ENCODE measurements around the gene RAB3IL1.
"Not testable (repeated sequence)": the region's sequence is repeated elsewhere in the genome, so short reads cannot be mapped to it uniquely, and the experiment has no call there.

Gene RAB3IL1

DNA sequence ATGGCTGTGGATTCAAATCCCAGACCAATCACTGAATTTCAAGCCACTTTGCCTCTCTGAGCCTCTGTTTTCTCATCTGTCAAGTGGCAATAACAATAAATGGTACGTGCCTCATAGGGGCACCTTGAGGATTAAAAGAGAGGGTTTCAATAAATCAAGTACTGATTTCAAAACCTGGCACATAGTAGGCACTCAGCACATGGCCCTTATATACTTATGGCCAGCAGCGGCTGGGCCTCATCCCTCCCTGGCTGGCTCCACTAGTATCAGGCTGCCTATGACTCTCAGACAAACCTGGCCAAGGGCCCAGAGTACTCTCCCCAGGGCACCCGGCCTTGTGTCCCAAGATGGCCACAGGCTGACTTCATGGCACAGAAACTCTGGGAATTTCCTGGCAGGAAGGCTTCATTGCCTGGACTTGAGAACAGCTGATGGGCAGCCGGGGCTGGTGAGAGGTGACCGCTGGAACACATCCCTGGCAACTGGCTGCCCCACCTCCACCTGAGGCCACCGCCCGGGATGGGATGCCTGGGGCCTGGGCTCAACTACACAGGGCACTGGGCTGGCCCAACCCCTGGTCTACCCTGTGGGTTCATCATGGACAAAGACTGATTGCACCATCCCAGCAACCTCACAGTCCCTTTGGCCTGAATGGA, 29.4 kb downstream of the RAB3IL1 start:
- no peak for DNase-seq (ENCODE audit: low read depth in 1 of 2, low spot score in 1 of 2)

GRCh38 chr11:61886643-61887042, 30.7 kb downstream of the RAB3IL1 start:
- no peak for DNase-seq (ENCODE audit: low read depth in 1 of 2, low spot score in 1 of 2)

- DNase-seq (ENCODE audit: low read depth in 1 of 2, low spot score in 1 of 2) = no peak
These were observed 31.4 kb downstream of the RAB3IL1 start for GRCh38 chr11:61885784-61886580.

- no peak for DNase-seq (ENCODE audit: low read depth in 1 of 2, low spot score in 1 of 2)
These were observed 32.1 kb downstream of the RAB3IL1 start for GRCh38 chr11:61885166-61885778.

GRCh38 chr11:61883947-61884346, 33.4 kb downstream of the RAB3IL1 start:
- DNase-seq (ENCODE audit: low read depth in 1 of 2, low spot score in 1 of 2) = no peak

- no peak for DNase-seq (ENCODE audit: low read depth in 1 of 2, low spot score in 1 of 2)
These were observed 34.0 kb downstream of the RAB3IL1 start for GRCh38 chr11:61883327-61883726.

GRCh38 chr11:61882879-61883278, 34.5 kb downstream of the RAB3IL1 start:
- DNase-seq (ENCODE audit: low read depth in 1 of 2, low spot score in 1 of 2) = no peak

DNA sequence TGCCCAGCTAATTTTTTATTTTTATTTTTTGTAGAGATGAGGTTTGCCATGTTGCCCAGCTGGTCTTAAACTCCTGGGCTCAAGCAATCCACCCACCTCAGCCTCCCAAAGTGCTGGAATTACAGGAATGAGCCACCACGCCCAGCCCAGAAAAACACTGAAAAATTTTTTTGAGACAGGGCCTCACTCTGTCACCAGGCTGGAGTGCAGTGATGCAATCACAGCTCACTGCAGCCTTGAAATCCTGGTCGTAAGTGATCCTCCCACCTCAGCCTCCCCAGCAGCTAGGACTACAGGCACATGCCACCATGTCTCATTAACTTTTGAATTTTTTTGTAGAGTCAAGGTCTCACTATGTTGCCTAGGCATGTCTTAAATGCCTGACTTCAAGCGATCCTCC, 35.1 kb downstream of the RAB3IL1 start:
- DNase-seq (ENCODE audit: low read depth in 1 of 2, low spot score in 1 of 2) = not testable (repeated sequence)

GRCh38 chr11:61881397-61881796, 36.0 kb downstream of the RAB3IL1 start:
- DNase-seq (ENCODE audit: low read depth in 1 of 2, low spot score in 1 of 2) = no peak

DNA sequence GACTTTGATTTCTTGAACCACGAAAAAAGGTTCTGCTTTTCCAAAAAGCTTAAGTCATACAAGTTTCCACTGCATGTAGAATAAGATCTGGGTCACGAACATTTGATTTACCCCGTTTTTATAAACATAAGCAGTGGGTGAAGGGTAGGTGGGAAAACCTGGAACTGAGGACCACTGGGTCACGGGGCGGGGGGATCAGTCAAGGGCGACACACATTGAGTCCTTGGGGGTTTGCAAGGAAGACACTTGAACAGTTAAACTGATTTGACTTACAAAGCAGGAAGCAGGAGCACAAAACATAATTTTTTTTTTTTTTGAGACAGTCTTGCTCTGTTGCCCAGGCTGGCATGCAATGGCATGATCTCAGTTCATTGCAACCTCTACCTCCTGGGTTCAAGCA, 36.9 kb downstream of the RAB3IL1 start:
- DNase-seq (ENCODE audit: low read depth in 1 of 2, low spot score in 1 of 2) = no peak

DNA sequence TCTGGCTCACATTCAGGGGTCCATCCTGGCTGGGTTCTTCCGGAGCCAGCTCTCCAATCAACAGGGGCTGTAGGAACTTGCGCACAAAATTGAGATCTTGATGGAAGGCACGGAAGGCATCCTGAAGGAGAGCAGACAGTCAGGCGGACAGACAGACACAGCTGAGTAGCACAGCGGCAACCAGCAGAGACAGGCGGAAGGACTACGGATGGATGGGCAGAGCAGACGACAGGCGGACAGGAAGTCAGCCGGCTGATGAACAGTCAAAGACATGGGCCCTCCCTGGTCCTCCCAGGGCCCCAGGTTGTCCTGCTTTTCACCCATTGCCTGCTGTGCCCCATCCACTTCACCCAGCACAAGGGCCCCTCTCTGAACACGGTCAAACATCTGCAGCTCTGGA, 37.3 kb downstream of the RAB3IL1 start:
- DNase-seq (ENCODE audit: low read depth in 1 of 2, low spot score in 1 of 2) = no peak

GRCh38 chr11:61879152-61879551, 38.2 kb downstream of the RAB3IL1 start:
- DNase-seq (ENCODE audit: low read depth in 1 of 2, low spot score in 1 of 2) = no peak

GRCh38 chr11:61875698-61876097, 41.7 kb downstream of the RAB3IL1 start:
- DNase-seq (ENCODE audit: low read depth in 1 of 2, low spot score in 1 of 2) = no peak

- no peak for DNase-seq (ENCODE audit: low read depth in 1 of 2, low spot score in 1 of 2)
These were observed 42.5 kb downstream of the RAB3IL1 start for GRCh38 chr11:61874853-61875252.

GRCh38 chr11:61874377-61874809, 43.0 kb downstream of the RAB3IL1 start:
- no peak for DNase-seq (ENCODE audit: low read depth in 1 of 2, low spot score in 1 of 2)

DNA sequence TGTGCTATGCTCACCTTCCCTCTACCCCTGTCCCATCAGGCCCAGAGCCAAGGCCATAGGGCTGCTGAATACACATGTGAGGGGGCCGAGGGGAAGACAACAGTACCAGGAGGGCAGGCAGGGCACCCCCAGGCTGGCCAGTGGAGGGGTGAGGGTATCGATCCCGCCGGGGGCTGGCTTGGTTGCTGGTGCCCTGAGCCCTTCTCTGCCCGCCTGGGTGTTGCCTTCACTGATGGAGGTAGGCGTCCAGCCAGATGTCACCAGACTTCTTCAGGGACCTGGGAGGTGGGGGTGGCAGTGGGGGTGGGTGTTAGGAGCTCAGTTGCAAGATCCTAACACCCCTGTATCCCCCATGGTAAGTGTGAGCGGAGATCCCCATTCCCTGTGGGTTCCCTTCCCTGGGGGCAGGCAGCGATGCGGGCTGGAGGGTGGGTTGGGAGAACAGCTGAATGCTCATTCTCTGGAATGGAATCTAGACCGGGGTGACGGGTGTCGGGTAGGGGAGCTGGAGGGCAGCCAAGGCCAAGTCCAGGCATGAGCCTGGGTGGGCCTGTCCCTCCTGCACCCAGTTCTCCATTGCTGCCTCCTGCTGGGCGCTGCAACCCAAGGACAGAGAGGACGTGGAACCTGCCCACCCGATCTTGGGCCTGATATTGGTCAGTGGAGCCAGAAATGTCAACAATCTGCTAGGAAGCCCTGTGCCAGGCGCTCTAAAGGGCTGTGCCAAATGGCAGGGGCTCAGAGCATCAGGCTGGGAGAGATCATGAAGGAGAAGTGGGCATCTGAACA, 43.6 kb downstream of the RAB3IL1 start:
- no peak for DNase-seq (ENCODE audit: low read depth in 1 of 2, low spot score in 1 of 2)

DNA sequence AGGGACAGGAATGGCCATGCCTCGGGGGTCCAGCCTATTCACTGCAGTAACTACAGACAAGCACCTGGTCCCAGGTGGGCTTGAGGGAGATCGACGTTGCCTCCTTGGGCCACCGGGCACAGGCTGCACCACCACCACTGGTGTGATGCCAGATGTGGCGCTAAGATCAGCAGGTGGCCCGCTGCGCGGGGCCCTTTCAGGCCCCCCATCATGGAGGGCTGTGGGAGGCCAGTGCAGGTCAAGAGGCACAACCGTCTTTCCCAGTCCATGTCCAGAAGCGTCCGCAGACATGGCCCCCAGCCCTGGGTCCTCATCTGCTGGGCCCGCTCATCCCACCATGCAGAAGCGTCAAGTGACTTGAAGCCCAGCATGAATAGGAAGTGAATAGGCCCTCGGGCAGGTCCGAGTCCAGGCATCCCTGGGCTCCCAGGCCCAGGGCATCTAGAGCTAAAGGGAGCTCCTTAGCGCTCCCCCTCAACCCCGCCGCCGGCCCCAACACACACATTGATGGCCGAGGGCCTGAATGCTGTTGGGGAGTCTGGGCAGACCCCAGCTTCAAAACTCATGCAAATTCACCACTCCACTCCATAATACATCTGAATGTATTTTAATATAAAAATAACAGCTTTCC, 44.3 kb downstream of the RAB3IL1 start:
- no peak for DNase-seq (ENCODE audit: low read depth in 1 of 2, low spot score in 1 of 2)

- DNase-seq (ENCODE audit: low read depth in 1 of 2, low spot score in 1 of 2) = peak in 1 of 2 donors; percentile 20
These were observed 46.2 kb downstream of the RAB3IL1 start for GRCh38 chr11:61871158-61871597.

GRCh38 chr11:61870541-61871031, 46.8 kb downstream of the RAB3IL1 start:
- DNase-seq (ENCODE audit: low read depth in 1 of 2, low spot score in 1 of 2) = no peak

DNA sequence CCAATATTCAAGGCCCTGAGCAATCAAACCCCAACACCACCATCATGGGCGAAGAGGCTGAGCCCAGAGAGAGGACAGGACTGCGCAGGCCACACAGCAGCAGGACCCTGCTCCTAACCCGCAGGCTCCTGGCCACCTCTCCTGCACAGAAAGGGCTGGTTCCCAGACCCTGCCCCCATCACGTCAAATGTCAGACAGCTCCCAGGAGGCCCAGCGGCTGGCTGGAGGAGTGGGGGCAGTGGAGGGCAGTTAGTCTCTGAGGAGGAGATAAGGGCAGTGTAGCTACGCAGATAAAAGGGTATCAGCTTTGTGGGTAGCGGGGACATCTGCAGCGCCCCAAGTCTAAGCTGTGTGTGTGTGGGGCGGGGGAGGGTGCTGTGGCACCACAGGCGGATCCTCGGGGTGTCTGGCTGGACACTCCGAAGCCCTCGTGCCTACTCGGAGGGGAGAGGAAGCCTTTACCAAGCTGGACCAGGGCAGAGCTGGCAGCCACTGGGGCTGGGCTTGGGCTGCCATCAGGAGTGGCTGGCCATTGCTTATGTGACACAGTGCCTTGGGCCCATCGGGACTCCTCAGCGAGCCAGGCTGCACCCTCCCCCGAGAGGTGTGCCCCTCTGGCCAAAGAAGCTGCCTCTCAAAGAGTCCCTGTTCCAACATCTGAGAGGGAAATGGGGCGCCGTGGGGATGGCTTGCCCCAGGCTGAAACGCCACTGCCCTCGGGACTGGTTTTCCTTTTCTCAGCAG, 47.5 kb downstream of the RAB3IL1 start:
- DNase-seq (ENCODE audit: low read depth in 1 of 2, low spot score in 1 of 2) = no peak

All from activated T-helper 1 cell treated with anti-CD3 and anti-CD28 coated beads, Interleukin-2, amount 50 U/mL, for 16 hours (primary cell).